T1000 (cell line): ENCODE results near the gene FOXD4L6.
"Not testable (repeated sequence)": the region's sequence is repeated elsewhere in the genome, so short reads cannot be mapped to it uniquely, and the experiment has no call there.

ENCODE experiments used
- DNase-seq: peaks from one replicate; lab custom pipeline; 2025; ENCODE audit warnings: mixed read lengths; lab: John Stamatoyannopoulos, UW

Gene FOXD4L6

GRCh38 chr9:41128581-41128980 lies at the start of gene FOXD4L6:
Gene FOXD4L6, minus strand, starts transcription at chr9:41128681. Its CDS starts 298 bp downstream, at chr9:41128383.
- DNase-seq: not testable (repeated sequence)

DNA sequence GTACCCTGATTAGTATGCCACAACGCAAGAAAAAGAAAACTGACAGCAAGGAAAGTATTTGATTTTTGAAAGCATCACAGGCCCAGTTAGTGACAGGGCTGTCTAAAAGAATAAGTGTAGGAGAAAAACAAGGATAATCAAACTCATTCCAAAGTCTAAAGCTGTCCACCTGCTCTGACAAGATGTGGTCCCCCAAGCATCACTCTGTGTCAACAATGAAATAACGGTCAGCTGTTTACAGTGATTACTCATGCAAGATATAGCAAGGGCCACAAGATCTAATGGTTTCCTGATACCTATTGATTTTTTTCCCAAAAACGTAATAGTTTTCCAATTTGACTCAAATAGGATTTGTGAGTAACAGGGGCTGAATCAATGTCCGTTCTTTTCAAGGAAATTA lies 46.5 kb upstream of the FOXD4L6 start:
- DNase-seq: not testable (repeated sequence)

DNA sequence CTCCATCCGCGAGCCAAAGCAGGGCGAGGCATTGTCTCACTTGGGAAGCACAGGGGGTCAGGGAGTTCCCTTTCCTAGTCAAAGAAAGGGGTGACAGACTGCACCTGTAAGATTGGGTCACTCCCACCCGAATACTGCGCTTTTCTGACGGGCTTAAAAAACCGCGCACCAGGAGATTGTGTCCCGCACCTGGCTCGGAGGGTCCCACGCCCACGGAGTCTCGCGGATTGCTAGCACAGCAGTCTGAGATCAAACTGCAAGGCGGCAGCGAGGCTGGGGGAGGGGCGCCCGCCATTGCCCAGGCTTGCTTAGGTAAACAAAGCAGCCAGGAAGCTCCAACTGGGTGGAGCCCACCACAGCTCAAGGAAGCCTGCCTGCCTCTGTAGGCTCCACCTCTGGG lies 21.6 kb upstream of the FOXD4L6 start:
- not testable (repeated sequence) for DNase-seq

DNA sequence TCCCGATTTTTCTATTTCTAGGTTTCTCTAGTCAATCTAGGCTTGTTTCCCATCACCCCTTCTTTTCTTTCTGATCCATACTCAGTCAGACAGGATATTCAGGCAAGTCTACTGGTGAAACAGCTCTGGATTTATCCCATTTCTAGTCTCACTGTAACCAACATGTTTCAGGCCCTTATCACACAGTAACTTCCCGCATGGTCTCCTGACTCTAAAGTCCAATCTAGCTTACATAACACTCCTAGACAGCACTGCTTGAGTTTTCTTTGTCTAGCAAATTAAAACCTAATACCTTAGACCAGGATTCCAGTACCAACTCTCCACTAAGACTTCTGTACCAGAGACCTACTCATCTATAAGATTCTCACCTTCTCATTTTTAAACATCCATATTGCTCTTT lies 13.4 kb upstream of the FOXD4L6 start:
- DNase-seq: not testable (repeated sequence)

GRCh38 chr9:41126746-41127446 lies 1.6 kb downstream of the FOXD4L6 start:
- DNase-seq: not testable (repeated sequence)

DNA sequence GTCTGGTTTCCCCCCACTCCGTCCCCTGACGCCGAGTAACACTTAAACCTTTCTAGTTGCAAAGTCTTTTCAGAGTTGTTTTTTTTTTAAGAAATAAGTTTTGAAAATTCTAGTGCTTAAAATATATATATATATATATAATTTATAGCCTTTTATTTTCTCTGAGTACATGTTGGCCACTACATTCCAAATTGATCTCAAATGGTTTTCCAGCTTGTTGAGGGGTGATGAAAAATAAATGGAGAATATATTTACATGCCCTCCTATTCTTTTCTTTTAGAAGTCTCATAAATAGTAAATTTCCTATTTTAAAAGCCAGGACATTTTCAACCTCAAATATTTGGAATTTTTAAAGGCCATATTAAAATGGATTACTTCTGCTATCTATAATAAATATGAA lies 2.5 kb downstream of the FOXD4L6 start:
- not testable (repeated sequence) for DNase-seq

DNA sequence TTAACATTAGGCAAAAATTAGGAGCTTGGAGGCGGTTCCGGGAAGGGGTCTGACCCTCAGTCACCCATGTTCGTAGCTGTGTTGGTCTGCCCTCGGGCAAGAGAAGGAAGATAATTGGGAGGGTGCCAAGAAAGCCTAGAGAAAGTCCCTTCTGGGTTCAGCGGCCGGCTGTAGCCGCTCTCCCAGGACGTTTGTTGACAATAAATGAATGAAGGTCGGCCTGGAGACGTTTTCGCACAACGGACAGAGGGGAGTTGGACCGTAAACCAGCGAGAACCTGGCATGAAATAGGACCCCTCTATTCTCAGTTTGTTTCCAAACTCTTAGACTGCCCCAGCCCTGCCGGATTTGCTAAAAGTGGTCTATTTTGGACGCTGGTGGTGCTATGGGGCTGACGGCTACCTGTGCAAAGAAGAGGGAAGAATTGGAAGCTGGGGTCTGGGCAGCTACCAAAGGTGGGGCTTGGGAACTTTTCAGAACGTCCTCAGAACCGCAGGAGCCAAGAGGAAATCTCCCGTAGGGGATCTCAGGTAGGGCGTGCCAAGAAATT lies 3.3 kb downstream of the FOXD4L6 start:
- DNase-seq: not testable (repeated sequence)

DNA sequence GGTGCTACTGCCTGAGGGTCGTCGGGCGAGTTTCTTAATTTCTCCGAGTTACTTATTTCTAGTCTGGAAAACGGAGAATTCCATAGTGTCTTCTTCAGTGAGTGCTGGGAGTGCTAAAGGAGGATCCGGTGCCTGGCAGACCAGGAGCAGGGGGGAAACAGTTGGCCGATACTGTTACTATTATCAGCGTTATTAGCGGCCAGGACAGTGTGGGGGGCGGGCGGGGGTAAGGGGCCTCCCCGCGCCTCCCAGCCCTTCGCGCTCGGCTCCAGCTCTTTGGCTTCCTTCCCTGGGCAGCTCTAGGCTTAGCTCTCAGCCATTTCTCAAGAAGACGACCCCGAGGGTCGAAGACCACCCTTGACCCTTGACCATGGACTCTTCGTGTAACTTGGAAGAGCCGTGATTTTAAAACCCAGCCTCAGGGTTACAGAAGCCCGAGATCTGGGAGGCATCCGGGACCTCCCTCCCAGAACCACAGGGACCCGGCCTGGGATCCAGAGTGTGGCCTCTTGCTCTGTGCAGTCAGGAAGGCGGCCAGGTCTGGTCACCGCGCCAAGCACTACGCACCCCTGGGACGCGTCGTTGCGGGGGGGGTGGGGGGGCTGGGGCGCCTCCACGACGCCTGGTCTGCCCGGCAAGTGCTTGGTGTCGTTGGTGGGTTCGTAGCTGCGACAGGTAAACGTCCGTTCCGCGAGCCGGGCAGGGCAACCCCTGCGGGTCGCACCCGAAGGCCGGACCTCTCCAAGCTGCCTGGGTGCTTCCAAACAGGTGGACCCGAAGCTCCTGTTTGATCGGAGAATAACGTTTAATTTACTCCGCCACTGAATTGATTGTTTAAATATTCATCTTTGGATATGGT lies 4.0 kb downstream of the FOXD4L6 start:
- DNase-seq: not testable (repeated sequence)

GRCh38 chr9:41123812-41124211 lies 4.7 kb downstream of the FOXD4L6 start:
- not testable (repeated sequence) for DNase-seq

DNA sequence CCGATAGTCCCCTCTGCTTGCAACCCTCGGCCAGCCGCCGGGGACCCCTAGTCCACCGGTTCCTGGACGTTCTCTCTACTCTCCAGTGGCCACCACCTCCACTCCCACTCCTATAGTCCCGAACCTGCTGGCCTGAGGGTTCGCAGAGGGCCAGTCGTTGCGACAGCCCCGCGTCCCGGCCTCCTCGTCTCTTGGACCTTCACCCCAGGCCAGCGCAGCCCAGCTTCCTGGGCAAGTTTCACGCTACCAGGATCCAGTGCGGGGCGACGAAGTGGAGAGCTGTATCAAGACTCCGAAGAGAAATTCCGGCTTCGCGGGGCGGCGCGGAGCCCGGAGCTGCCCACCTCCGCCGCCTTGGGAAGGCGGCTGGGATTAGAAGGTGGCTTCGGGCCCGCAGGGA lies 5.1 kb downstream of the FOXD4L6 start:
- not testable (repeated sequence) for DNase-seq

- DNase-seq: not testable (repeated sequence)
These were observed 7.8 kb downstream of the FOXD4L6 start for GRCh38 chr9:41120696-41121095.

- DNase-seq: not testable (repeated sequence)
These were observed 8.8 kb downstream of the FOXD4L6 start for GRCh38 chr9:41119719-41120118.

GRCh38 chr9:41119311-41119710 lies 9.2 kb downstream of the FOXD4L6 start:
- not testable (repeated sequence) for DNase-seq

DNA sequence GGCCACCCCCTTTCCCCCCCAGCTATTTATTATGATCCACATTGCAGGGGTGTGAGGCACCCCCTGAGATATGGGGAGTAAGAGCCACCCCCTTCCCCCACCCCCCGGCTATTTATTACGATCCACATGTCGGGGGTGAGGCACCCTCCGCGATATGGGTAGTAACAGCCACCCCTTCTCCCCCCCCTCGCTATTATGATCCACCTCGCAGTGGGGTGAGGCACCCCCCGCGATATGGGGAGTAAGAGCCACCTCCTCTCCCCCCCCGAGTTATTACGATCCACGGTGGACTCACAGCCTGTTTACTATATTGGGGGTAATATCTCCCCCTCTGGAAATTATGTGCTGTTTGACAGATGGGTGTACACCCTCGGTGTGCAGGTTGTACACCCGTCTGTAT lies 15.1 kb downstream of the FOXD4L6 start:
- not testable (repeated sequence) for DNase-seq

DNA sequence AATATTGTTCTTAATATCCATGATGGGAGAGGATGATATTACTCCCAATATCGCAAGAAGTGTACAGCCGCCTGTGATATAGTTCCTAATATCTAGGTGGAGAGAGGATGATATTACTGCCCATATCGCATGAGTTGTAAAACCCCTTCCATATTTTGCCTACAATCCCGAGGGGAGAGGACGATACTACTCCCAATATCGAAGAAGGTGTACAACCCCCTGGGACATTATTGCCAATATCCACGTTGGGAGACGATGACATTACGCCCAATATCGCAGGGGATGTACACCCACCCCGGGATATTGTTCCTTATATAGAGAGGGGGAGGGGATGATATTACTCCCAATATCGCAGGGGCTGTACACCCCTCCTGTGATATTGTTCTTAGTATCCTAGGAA lies 17.1 kb downstream of the FOXD4L6 start:
- DNase-seq: not testable (repeated sequence)

GRCh38 chr9:41110913-41111312 lies 17.6 kb downstream of the FOXD4L6 start:
- DNase-seq: not testable (repeated sequence)

DNA sequence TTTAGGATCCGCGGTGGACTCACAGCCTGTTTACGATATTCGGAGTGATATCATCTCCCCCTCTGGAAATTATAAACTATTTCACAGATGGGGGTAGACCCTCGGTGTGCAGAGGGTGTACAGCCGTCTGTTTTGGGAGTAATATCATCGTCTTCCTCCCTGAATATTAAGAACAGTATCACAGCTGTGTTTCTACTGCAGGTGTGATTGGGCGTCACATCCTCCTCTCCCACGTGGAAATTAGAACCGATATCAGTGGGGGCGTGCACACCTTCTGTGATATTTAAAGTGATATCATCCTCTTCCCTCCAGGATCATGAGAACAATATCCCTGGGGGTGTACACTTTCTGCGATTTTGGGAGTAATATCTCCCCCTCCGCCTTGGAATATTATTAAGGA lies 19.2 kb downstream of the FOXD4L6 start:
- DNase-seq: not testable (repeated sequence)

DNA sequence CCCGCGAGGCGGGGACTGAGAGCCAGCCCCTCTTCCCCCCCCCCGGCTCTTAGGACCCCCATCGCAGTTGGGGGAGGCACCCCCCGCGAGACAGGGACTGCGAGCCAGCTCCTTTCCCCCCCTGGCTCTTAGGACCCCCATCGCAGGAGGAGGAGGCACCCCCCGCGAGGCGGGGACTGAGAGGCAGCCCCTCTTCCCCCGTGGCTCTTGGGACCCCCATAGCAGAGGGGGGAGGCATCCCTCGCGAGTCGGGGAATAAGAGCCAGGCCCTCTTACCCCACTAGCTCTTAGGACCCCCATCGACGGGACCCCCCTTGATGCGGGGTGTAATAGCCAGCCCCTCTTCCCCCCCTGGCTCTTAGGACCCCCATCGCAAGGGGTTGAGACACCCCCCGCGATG lies 19.7 kb downstream of the FOXD4L6 start:
- not testable (repeated sequence) for DNase-seq

DNA sequence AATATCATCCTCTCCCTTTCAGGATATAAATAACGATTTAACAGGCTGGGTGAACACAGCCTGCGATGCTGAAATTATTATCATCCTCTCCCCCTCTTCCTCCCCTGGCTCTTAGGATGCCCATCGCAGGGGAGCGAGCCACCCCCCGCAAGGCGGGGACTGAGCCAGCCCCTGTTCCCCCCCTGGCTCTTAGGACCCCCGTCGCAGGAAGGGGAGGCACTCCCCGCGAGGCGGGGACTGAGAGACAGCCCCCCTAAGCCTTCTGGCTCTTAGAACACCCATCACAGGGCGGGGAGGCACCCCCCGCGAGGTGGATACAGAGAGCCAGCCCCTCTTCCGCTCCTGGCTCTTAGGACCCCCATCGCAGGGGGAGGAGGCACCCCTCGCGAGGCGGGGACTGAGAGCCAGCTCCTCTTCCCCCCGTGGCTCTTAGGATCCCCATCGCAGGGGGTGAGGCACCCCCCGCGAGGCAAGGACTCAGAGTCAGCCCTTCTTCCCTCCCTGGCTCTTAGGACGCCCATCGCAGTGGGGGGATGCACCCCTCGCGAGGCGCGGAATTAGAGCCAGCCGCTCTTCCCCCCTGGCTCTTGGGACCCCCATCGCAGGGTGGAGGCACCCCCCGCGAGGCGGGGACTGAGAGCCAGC lies 21.9 kb downstream of the FOXD4L6 start:
- not testable (repeated sequence) for DNase-seq

DNA sequence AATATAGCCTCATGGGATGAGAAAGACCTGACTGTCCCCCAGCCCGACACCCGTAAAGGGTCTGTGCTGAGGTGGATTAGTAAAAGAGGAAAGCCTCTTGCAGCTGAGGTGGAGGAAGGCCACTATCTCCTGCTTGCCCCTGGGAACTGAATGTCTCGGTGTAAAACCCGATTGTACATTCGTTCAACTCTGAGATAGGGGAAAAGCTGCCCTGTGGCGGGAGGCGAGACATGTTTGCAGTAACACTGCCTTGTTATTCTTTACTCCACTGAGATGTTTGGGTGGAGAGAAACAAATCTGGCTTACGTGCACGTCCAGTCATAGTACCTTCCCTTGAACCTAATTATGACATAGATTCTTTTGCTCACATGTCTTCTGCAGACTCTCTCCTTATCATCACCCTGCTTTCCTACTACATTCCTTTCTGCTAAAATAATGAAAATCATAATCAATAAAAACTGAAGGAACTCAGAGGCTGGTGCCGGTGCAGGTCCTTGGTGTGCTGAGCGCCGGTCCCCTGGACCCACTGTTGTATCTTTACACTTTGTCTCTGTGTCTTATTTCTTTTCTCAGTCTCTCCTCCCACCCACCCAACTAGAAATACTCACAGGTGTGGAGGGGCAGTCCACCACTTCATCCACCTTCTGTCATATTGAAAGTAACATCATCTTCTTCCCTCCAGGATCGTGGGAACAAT lies 22.8 kb downstream of the FOXD4L6 start:
- DNase-seq: not testable (repeated sequence)

GRCh38 chr9:41104542-41104941 lies 23.9 kb downstream of the FOXD4L6 start:
- not testable (repeated sequence) for DNase-seq
